ENCODE measurements around the gene FGG.

DNA sequence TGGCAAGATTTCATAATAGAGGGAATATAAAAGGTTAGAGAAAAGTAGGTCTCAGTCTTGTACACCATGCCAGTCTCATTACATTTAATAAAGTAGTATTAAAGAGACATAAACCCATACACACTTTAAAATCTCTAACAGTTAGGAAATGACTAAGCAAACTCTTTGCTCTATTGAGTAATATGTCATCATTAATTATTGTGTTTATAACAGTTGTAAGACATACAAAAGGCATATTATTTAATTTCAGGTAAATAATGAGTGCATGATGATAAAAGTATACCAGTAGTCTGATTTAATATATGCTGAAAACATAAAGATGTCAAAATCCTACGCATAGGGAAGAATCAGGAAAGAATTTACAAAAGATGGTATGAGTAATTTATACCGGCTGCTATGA, 31.0 kb upstream of the FGG start:
- TF ChIP-seq, protein P1, sequence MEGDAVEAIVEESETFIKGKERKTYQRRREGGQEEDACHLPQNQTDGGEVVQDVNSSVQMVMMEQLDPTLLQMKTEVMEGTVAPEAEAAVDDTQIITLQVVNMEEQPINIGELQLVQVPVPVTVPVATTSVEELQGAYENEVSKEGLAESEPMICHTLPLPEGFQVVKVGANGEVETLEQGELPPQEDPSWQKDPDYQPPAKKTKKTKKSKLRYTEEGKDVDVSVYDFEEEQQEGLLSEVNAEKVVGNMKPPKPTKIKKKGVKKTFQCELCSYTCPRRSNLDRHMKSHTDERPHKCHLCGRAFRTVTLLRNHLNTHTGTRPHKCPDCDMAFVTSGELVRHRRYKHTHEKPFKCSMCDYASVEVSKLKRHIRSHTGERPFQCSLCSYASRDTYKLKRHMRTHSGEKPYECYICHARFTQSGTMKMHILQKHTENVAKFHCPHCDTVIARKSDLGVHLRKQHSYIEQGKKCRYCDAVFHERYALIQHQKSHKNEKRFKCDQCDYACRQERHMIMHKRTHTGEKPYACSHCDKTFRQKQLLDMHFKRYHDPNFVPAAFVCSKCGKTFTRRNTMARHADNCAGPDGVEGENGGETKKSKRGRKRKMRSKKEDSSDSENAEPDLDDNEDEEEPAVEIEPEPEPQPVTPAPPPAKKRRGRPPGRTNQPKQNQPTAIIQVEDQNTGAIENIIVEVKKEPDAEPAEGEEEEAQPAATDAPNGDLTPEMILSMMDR (IDR thresholded peaks at IDR 0.05) = no peak
- TF ChIP-seq EP300 (IDR thresholded peaks at IDR 0.05; ENCODE audit: low read depth) = no peak

All from transverse colon (tissue), 3 donors.